WTC11 (cell line): Measurements from ENCODE around the gene PLEKHB1.

Source experiments
- CREB1 ChIP-seq: sonication (generic); formaldehyde crosslinking; IDR thresholded peaks from 2 replicates; pipeline ENCODE4 v1.8.0; 2023; ENCODE audit warnings: mild to moderate bottlenecking, missing genetic modification reagents
- JUN ChIP-seq: sonication (generic); formaldehyde crosslinking; IDR thresholded peaks from 2 replicates; pipeline ENCODE4 v1.8.0; 2023; ENCODE audit warnings: mild to moderate bottlenecking, missing genetic modification reagents
- NR3C1 ChIP-seq: sonication (generic); formaldehyde crosslinking; conservative IDR thresholded peaks from 2 replicates; pipeline ENCODE4 v1.8.1; 2023; ENCODE audit warnings: low read depth, mild to moderate bottlenecking, missing genetic modification reagents
- RELA ChIP-seq: sonication (generic); formaldehyde crosslinking; IDR thresholded peaks from 2 replicates; pipeline ENCODE4 v1.8.1; 2022; ENCODE audit warnings: missing genetic modification reagents, mild to moderate bottlenecking, borderline replicate concordance
- ZBTB21 ChIP-seq: sonication (generic); formaldehyde crosslinking; IDR thresholded peaks from 2 replicates; pipeline ENCODE4 v1.8.1; 2023; ENCODE audit warnings: mild to moderate bottlenecking, missing genetic modification reagents, borderline replicate concordance
- ZNF263 ChIP-seq: sonication (generic); formaldehyde crosslinking; IDR thresholded peaks from 2 replicates; pipeline ENCODE4 v1.8.1; 2022; ENCODE audit warnings: low read depth, mild to moderate bottlenecking, moderate library complexity, missing genetic modification reagents
- TF ChIP-seq, protein P1 (sequence below): sonication (generic); formaldehyde crosslinking; conservative IDR thresholded peaks from 2 replicates; pipeline ENCODE4 v1.8.1; 2022; ENCODE audit warnings: mild to moderate bottlenecking, missing genetic modification reagents
- TF ChIP-seq, protein P2 (sequence below): fragments of 250-450 bp; sonication (Bioruptor Pico); IDR thresholded peaks from 2 replicates; pipeline ENCODE4 v2.1.2; 2022; ENCODE audit warnings: mild to moderate bottlenecking, moderate library complexity
- TF ChIP-seq, protein P3 (sequence below): fragments of 200-600 bp; IDR thresholded peaks from 2 replicates; pipeline ENCODE4 v1.8.0; 2022; ENCODE audit warnings: antibody characterized with exemption
- TF ChIP-seq, protein P4 (sequence below): sonication (generic); formaldehyde crosslinking; IDR thresholded peaks from 2 replicates; pipeline ENCODE4 v1.8.1; 2022; ENCODE audit warnings: low read depth, mild to moderate bottlenecking, moderate library complexity, missing genetic modification reagents, borderline replicate concordance
- TF ChIP-seq, protein P5 (sequence below): sonication (generic); formaldehyde crosslinking; IDR thresholded peaks from 2 replicates; pipeline ENCODE4 v1.8.0; 2022; ENCODE audit warnings: mild to moderate bottlenecking, missing genetic modification reagents
- TF ChIP-seq, protein P6 (sequence below): sonication (generic); formaldehyde crosslinking; conservative IDR thresholded peaks from 2 replicates; pipeline ENCODE4 v1.8.1; 2023; ENCODE audit warnings: mild to moderate bottlenecking, low read depth, missing genetic modification reagents, moderate library complexity
- TF ChIP-seq, protein P7 (sequence below): sonication (generic); formaldehyde crosslinking; IDR thresholded peaks from 2 replicates; pipeline ENCODE4 v1.8.1; 2023; ENCODE audit warnings: mild to moderate bottlenecking, missing genetic modification reagents, moderate library complexity

DNA sequence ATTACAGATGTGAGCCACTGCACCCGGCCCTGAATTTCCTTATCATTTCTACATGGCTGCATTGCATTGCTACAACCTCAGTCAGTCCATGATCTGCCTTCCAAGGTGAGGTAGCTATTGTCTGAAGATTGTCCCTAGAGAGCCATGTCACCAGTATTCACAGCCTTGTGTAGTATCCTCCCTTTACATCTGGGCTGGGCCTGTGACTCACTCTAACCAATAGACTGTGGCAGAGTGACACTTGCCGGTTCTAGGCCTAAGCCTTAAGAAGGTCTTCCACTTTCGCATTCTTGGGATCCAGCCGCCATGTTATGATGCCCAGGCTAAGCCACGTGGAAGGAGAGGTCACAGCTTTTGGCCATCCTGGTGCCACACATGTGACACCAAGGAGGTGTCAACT is 10.1 kb upstream of the PLEKHB1 start:
- TF ChIP-seq ZBTB21 (CRISPR knock-in tag) (no peak), NR3C1 (CRISPR knock-in tag) (no peak), RELA (CRISPR knock-in tag) (no peak), JUN (CRISPR knock-in tag) (no peak), CREB1 (no peak), ZNF263 (CRISPR knock-in tag) (no peak)
- TF ChIP-seq, protein P1, sequence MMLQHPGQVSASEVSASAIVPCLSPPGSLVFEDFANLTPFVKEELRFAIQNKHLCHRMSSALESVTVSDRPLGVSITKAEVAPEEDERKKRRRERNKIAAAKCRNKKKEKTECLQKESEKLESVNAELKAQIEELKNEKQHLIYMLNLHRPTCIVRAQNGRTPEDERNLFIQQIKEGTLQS = no peak
- TF ChIP-seq, protein P2, sequence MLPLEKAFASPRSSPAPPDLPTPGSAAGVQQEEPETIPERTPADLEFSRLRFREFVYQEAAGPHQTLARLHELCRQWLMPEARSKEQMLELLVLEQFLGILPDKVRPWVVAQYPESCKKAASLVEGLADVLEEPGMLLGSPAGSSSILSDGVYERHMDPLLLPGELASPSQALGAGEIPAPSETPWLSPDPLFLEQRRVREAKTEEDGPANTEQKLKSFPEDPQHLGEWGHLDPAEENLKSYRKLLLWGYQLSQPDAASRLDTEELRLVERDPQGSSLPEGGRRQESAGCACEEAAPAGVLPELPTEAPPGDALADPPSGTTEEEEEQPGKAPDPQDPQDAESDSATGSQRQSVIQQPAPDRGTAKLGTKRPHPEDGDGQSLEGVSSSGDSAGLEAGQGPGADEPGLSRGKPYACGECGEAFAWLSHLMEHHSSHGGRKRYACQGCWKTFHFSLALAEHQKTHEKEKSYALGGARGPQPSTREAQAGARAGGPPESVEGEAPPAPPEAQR (CRISPR knock-in tag) = no peak
- TF ChIP-seq, protein P3, sequence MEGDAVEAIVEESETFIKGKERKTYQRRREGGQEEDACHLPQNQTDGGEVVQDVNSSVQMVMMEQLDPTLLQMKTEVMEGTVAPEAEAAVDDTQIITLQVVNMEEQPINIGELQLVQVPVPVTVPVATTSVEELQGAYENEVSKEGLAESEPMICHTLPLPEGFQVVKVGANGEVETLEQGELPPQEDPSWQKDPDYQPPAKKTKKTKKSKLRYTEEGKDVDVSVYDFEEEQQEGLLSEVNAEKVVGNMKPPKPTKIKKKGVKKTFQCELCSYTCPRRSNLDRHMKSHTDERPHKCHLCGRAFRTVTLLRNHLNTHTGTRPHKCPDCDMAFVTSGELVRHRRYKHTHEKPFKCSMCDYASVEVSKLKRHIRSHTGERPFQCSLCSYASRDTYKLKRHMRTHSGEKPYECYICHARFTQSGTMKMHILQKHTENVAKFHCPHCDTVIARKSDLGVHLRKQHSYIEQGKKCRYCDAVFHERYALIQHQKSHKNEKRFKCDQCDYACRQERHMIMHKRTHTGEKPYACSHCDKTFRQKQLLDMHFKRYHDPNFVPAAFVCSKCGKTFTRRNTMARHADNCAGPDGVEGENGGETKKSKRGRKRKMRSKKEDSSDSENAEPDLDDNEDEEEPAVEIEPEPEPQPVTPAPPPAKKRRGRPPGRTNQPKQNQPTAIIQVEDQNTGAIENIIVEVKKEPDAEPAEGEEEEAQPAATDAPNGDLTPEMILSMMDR = no peak
- TF ChIP-seq, protein P4, sequence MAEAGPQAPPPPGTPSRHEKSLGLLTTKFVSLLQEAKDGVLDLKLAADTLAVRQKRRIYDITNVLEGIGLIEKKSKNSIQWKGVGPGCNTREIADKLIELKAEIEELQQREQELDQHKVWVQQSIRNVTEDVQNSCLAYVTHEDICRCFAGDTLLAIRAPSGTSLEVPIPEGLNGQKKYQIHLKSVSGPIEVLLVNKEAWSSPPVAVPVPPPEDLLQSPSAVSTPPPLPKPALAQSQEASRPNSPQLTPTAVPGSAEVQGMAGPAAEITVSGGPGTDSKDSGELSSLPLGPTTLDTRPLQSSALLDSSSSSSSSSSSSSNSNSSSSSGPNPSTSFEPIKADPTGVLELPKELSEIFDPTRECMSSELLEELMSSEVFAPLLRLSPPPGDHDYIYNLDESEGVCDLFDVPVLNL (CRISPR knock-in tag) = no peak
- TF ChIP-seq, protein P5, sequence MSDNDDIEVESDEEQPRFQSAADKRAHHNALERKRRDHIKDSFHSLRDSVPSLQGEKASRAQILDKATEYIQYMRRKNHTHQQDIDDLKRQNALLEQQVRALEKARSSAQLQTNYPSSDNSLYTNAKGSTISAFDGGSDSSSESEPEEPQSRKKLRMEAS (CRISPR knock-in tag) = no peak
- TF ChIP-seq, protein P6, sequence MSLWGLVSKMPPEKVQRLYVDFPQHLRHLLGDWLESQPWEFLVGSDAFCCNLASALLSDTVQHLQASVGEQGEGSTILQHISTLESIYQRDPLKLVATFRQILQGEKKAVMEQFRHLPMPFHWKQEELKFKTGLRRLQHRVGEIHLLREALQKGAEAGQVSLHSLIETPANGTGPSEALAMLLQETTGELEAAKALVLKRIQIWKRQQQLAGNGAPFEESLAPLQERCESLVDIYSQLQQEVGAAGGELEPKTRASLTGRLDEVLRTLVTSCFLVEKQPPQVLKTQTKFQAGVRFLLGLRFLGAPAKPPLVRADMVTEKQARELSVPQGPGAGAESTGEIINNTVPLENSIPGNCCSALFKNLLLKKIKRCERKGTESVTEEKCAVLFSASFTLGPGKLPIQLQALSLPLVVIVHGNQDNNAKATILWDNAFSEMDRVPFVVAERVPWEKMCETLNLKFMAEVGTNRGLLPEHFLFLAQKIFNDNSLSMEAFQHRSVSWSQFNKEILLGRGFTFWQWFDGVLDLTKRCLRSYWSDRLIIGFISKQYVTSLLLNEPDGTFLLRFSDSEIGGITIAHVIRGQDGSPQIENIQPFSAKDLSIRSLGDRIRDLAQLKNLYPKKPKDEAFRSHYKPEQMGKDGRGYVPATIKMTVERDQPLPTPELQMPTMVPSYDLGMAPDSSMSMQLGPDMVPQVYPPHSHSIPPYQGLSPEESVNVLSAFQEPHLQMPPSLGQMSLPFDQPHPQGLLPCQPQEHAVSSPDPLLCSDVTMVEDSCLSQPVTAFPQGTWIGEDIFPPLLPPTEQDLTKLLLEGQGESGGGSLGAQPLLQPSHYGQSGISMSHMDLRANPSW = no peak
- TF ChIP-seq, protein P7, sequence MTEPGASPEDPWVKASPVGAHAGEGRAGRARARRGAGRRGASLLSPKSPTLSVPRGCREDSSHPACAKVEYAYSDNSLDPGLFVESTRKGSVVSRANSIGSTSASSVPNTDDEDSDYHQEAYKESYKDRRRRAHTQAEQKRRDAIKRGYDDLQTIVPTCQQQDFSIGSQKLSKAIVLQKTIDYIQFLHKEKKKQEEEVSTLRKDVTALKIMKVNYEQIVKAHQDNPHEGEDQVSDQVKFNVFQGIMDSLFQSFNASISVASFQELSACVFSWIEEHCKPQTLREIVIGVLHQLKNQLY (CRISPR knock-in tag) = no peak
